Ovary (tissue), 3 donors: ENCODE results near the gene ADGRV1.

Source experiments
- CTCF ChIP-seq, 3 donors: fragments of 450-650 bp in 2 of 3; fragments of 200-600 bp in 1 of 3; IDR thresholded peaks; one replicate each; pipeline versions ENCODE4 v1.5.1 to v1.8.0; 2016 to 2022; ENCODE audit warnings: antibody characterized with exemption in 3 of 3, mild to moderate bottlenecking in 1 of 3
- EP300 ChIP-seq: sonication (generic); formaldehyde crosslinking; IDR thresholded peaks from one replicate; pipeline ENCODE4 v1.6.1; 2017; ENCODE audit warnings: antibody characterized with exemption
- POLR2A ChIP-seq: fragments of 450-650 bp; IDR thresholded peaks from one replicate; pipeline ENCODE4 v1.6.1; 2017; ENCODE audit warnings: antibody characterized with exemption, mild to moderate bottlenecking, moderate library complexity
- donor health status: DM: no; HTN: no; CAD: no.

- no peak for TF ChIP-seq EP300
- TF ChIP-seq CTCF (IDR thresholded peaks at IDR 0.05) = no peak
- no peak for TF ChIP-seq POLR2A
These were observed 7.6 kb upstream of the ADGRV1 start for GRCh38 chr5:90550963-90551362.
